ENCODE results near the gene SLC2A13. TPM values are rescaled to one million over a fixed set of nuclear protein-coding genes. Genes with fewer than 3 reads are reported as not detected.

Gene SLC2A13
- total and polyA plus RNA-seq, 4 donors, result 1.9 to 20.2 (median 6.9) TPM

- TF ChIP-seq, protein P1, sequence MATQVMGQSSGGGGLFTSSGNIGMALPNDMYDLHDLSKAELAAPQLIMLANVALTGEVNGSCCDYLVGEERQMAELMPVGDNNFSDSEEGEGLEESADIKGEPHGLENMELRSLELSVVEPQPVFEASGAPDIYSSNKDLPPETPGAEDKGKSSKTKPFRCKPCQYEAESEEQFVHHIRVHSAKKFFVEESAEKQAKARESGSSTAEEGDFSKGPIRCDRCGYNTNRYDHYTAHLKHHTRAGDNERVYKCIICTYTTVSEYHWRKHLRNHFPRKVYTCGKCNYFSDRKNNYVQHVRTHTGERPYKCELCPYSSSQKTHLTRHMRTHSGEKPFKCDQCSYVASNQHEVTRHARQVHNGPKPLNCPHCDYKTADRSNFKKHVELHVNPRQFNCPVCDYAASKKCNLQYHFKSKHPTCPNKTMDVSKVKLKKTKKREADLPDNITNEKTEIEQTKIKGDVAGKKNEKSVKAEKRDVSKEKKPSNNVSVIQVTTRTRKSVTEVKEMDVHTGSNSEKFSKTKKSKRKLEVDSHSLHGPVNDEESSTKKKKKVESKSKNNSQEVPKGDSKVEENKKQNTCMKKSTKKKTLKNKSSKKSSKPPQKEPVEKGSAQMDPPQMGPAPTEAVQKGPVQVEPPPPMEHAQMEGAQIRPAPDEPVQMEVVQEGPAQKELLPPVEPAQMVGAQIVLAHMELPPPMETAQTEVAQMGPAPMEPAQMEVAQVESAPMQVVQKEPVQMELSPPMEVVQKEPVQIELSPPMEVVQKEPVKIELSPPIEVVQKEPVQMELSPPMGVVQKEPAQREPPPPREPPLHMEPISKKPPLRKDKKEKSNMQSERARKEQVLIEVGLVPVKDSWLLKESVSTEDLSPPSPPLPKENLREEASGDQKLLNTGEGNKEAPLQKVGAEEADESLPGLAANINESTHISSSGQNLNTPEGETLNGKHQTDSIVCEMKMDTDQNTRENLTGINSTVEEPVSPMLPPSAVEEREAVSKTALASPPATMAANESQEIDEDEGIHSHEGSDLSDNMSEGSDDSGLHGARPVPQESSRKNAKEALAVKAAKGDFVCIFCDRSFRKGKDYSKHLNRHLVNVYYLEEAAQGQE (IDR thresholded peaks at IDR 0.05), result no peak
- no peak for TF ChIP-seq GABPA (IDR thresholded peaks at IDR 0.05 in 1 of 2, conservative IDR thresholded peaks at IDR 0.05 in 1 of 2)
- no peak for TF ChIP-seq FOXA1 (IDR thresholded peaks at IDR 0.05)
- no peak for TF ChIP-seq YY1 (IDR thresholded peaks at IDR 0.05)
These were observed 312.9 kb downstream of the SLC2A13 start (continued) for GRCh38 chr12:39792938-39793337.

DNA sequence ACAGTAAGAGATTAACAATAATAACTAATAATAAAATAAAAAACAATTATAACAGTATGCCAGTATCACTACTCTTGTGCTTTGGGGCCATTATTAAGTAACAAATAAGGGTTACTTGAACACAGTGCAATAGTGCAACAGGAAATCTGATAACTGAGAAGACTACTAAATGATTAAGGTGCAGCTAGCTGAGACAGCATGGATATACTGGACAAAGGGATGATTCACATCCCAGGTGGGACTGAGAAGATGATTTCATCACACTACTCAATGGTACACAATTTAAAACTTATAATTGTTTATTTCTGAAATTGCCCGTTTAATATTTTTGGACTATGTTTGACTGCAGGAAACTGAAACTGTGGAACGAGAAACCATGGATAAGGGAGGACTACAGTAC is 317.6 kb downstream of the SLC2A13 start:
- Histone ChIP-seq H3K9ac (ENCODE audit: low read depth in 1 of 2, low read length in 2 of 2) (no peak overlapping the region), H3K27me3 (ENCODE audit: control insufficient read depth in 4 of 4, insufficient read depth in 4 of 4, low read length in 3 of 4) (no peaks in the 10 kb centered on the region), H3K9me3 (ENCODE audit: control insufficient read depth in 4 of 4, low read length in 3 of 4) (no peaks in the 10 kb centered on the region), H3K4me1 (ENCODE audit: control insufficient read depth in 4 of 4, insufficient read depth in 4 of 4, low read length in 3 of 4) (no peaks in the 10 kb centered on the region), H3K27ac (ENCODE audit: low read depth in 1 of 2, low read length in 2 of 2) (no peak overlapping the region), H3K4me3 (ENCODE audit: low read depth in 1 of 3, low read length in 3 of 3) (no peak overlapping the region), H3K36me3 (ENCODE audit: control insufficient read depth in 4 of 4, insufficient read depth in 3 of 4, low read depth in 1 of 4, low read length in 3 of 4) (no peaks in the 10 kb centered on the region)
- WGBS, result 95% methylated on average over 2 of the region's 2 CpGs
- TF ChIP-seq, protein P2, sequence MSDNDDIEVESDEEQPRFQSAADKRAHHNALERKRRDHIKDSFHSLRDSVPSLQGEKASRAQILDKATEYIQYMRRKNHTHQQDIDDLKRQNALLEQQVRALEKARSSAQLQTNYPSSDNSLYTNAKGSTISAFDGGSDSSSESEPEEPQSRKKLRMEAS (IDR thresholded peaks at IDR 0.05), result no peak
- no peak for TF ChIP-seq HNF4A (conservative IDR thresholded peaks at IDR 0.05)
- no peak for TF ChIP-seq FOXA1 (IDR thresholded peaks at IDR 0.05)
- no peak for TF ChIP-seq FOXA2 (IDR thresholded peaks at IDR 0.05)
- no peak for TF ChIP-seq SP1 (IDR thresholded peaks at IDR 0.05)
- TF ChIP-seq RAD21 (IDR thresholded peaks at IDR 0.05), result no peak
- TF ChIP-seq, protein P3, sequence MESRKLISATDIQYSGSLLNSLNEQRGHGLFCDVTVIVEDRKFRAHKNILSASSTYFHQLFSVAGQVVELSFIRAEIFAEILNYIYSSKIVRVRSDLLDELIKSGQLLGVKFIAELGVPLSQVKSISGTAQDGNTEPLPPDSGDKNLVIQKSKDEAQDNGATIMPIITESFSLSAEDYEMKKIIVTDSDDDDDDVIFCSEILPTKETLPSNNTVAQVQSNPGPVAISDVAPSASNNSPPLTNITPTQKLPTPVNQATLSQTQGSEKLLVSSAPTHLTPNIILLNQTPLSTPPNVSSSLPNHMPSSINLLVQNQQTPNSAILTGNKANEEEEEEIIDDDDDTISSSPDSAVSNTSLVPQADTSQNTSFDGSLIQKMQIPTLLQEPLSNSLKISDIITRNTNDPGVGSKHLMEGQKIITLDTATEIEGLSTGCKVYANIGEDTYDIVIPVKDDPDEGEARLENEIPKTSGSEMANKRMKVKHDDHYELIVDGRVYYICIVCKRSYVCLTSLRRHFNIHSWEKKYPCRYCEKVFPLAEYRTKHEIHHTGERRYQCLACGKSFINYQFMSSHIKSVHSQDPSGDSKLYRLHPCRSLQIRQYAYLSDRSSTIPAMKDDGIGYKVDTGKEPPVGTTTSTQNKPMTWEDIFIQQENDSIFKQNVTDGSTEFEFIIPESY (IDR thresholded peaks at IDR 0.05), result no peak
- TF ChIP-seq YY1 (IDR thresholded peaks at IDR 0.05), result no peak
- TF ChIP-seq RXRA (IDR thresholded peaks at IDR 0.05), result no peak
- TF ChIP-seq EGR1 (IDR thresholded peaks at IDR 0.05; ENCODE audit: low read depth in 2 of 2), result no peak
- TF ChIP-seq, protein P4, sequence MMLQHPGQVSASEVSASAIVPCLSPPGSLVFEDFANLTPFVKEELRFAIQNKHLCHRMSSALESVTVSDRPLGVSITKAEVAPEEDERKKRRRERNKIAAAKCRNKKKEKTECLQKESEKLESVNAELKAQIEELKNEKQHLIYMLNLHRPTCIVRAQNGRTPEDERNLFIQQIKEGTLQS (IDR thresholded peaks at IDR 0.05), result no peak
- no peak for TF ChIP-seq JUND (IDR thresholded peaks at IDR 0.05)
- no peak for TF ChIP-seq GABPA (IDR thresholded peaks at IDR 0.05 in 1 of 2, conservative IDR thresholded peaks at IDR 0.05 in 1 of 2)
- TF ChIP-seq TAF1 (conservative IDR thresholded peaks at IDR 0.05), result no peak
- TF ChIP-seq NR2F2 (IDR thresholded peaks at IDR 0.05), result no peak
- no peak for TF ChIP-seq CTCF (IDR thresholded peaks at IDR 0.05; ENCODE audit: low read depth, low read length, missing input control)
- TF ChIP-seq HNF4G (IDR thresholded peaks at IDR 0.05), result no peak
- TF ChIP-seq, protein P1 (IDR thresholded peaks at IDR 0.05), result no peak
- DNase-seq (ENCODE audit: low spot score), result no peak
